K562 (cell line): ENCODE results near the gene MCEE. TPM values are rescaled to one million over a fixed set of nuclear protein-coding genes. Genes with fewer than 3 reads are reported as not detected.
A peak's percentile ranks its signal among the peaks of the same experiment; 100 is the strongest.

Experiments
- FOXK2 ChIP-seq, 2 experiments: fragments of 450-650 bp; IDR thresholded peaks in 1 of 2; conservative IDR thresholded peaks in 1 of 2; 2 replicates each; pipeline ENCODE4 v1.6.1; 2016; ENCODE audit warnings: low read depth in 2 of 2, mild to moderate bottlenecking in 1 of 2
- JUND ChIP-seq, 2 experiments: IDR thresholded peaks; 2 replicates in 1 of 2; 3 replicates in 1 of 2; pipeline ENCODE4 v1.6.1; 2011; ENCODE audit warnings: borderline replicate concordance in 2 of 2, low read depth in 2 of 2, low read length in 2 of 2, improper control_type of control experiment in 1 of 2, missing biosample characterization in 1 of 2, missing genetic modification characterization in 1 of 2, missing genetic modification reagents in 1 of 2
- KLF10 ChIP-seq: fragments of 250-450 bp; sonication (Bioruptor Pico); IDR thresholded peaks from 2 replicates; pipeline ENCODE4 v1.6.1; 2021; ENCODE audit warnings: matching md5 sums
- MEF2A ChIP-seq: IDR thresholded peaks from 2 replicates; pipeline ENCODE4 v1.6.1; 2011; ENCODE audit warnings: low read depth, mild to moderate bottlenecking, low read length, moderate library complexity; ENCODE audit not compliant: control insufficient read depth
- NCOA2 ChIP-seq, 2 experiments: fragments of 450-650 bp; IDR thresholded peaks; 2 replicates each; pipeline ENCODE4 v1.6.1; 2018; ENCODE audit warnings: mild to moderate bottlenecking in 2 of 2, moderate library complexity in 1 of 2; ENCODE audit not compliant: partially characterized antibody in 2 of 2
- RBM15 ChIP-seq: fragments of 200-400 bp; formaldehyde crosslinking; IDR thresholded peaks from 2 replicates; pipeline ENCODE4 v1.6.1; 2018; ENCODE audit warnings: mild to moderate bottlenecking, low read length, moderate library complexity; ENCODE audit not compliant: insufficient read depth
- TCF3 ChIP-seq: sonication (generic); formaldehyde crosslinking; IDR thresholded peaks from 2 replicates; pipeline ENCODE4 v1.4.0; 2020; ENCODE audit warnings: mild to moderate bottlenecking, missing genetic modification reagents
- TFAM ChIP-seq: fragments of 250-450 bp; sonication (Bioruptor Pico); conservative IDR thresholded peaks from 2 replicates; pipeline ENCODE4 v1.5.0; 2021; ENCODE audit warnings: mild to moderate bottlenecking, moderate library complexity
- polyA plus RNA-seq, 8 experiments: library from polyadenylated mRNA; depleted of rRNA in 4 of 8; stranded (reverse) in 5 of 8; unstranded in 3 of 8; fragments of >200 nt; fragmentation: Nextera tagmentation in 2 of 8; fragmentation: Illumina TruSeq in 1 of 8; extraction: Ambion mirVana in 2 of 8; extraction: Trizol in 1 of 8; gene quantifications; 2 replicates each; pipeline versions ENCODE4 v1.2.1 to v1.2.3, GENCODE V29; 2011 to 2014; ENCODE audit warnings: inconsistent platforms in 1 of 8, missing spikeins in 1 of 8
- total RNA-seq, 7 experiments: library from RNA; depleted of rRNA in 6 of 7; stranded (reverse); fragments of >200 nt in 6 of 7; fragmentation: Illumina TruSeq in 2 of 7; extraction: Trizol in 2 of 7; gene quantifications; 2 replicates each; pipeline versions ENCODE4 v1.2.1 to v1.2.3, GENCODE V29; 2011 to 2021; ENCODE audit warnings: low replicate concordance in 1 of 7
- TF ChIP-seq, protein P1 (sequence below): fragments of 450-650 bp; IDR thresholded peaks from 2 replicates; pipeline ENCODE4 v1.6.1; 2016; ENCODE audit warnings: mild to moderate bottlenecking, moderate library complexity
- TF ChIP-seq, protein P2 (sequence below): fragments of 450-650 bp; IDR thresholded peaks from 2 replicates; pipeline ENCODE4 v1.7.0; 2016; ENCODE audit warnings: borderline replicate concordance
- TF ChIP-seq, protein P3 (sequence below): sonication (generic); formaldehyde crosslinking; IDR thresholded peaks from 2 replicates; pipeline ENCODE4 v1.8.0; 2022; ENCODE audit warnings: missing genetic modification reagents, mild to moderate bottlenecking, borderline replicate concordance

Gene MCEE
- total and polyA plus RNA-seq, 9 of the 15 experiments (the other 6 are each of a cell fraction or from before 2014, with no cell fraction given): 15.6 to 49.1 (median 24.5) TPM

DNA sequence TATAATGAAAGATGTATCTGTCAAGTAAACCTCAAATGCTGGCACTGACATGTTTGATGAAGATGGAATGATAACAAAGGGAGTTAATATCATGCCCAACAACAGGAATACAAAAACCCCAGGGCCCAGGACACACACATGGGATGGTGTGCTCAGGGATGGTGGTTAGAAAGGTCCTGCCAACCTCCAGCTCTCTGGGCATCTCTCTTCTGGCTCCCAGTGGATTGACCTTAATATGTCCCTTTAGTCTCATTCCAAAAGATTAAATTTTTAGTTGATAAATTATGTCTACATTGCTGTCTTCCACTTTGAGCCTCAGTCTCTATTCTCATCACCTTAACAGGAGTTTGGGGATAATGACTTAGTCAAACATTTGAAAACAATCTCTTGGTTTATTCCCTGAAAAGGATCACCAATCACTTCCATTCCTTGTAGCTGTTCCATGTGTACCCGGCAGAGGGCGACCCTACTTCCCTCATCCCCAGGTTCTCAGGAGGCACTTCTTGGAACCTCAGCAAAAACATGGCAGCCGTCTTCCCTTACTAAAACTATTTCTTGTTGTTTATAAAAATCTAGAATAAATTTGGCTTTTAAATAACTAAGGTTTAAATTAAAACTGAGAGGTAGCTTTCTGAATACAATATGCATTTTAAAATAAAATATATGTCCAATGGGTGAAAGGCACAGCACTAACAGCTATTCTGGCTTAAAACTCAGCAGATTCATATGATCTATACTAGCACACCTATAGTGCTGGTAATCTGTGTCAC is 29.6 kb downstream of the MCEE start (continued):
- TF ChIP-seq, protein P1, sequence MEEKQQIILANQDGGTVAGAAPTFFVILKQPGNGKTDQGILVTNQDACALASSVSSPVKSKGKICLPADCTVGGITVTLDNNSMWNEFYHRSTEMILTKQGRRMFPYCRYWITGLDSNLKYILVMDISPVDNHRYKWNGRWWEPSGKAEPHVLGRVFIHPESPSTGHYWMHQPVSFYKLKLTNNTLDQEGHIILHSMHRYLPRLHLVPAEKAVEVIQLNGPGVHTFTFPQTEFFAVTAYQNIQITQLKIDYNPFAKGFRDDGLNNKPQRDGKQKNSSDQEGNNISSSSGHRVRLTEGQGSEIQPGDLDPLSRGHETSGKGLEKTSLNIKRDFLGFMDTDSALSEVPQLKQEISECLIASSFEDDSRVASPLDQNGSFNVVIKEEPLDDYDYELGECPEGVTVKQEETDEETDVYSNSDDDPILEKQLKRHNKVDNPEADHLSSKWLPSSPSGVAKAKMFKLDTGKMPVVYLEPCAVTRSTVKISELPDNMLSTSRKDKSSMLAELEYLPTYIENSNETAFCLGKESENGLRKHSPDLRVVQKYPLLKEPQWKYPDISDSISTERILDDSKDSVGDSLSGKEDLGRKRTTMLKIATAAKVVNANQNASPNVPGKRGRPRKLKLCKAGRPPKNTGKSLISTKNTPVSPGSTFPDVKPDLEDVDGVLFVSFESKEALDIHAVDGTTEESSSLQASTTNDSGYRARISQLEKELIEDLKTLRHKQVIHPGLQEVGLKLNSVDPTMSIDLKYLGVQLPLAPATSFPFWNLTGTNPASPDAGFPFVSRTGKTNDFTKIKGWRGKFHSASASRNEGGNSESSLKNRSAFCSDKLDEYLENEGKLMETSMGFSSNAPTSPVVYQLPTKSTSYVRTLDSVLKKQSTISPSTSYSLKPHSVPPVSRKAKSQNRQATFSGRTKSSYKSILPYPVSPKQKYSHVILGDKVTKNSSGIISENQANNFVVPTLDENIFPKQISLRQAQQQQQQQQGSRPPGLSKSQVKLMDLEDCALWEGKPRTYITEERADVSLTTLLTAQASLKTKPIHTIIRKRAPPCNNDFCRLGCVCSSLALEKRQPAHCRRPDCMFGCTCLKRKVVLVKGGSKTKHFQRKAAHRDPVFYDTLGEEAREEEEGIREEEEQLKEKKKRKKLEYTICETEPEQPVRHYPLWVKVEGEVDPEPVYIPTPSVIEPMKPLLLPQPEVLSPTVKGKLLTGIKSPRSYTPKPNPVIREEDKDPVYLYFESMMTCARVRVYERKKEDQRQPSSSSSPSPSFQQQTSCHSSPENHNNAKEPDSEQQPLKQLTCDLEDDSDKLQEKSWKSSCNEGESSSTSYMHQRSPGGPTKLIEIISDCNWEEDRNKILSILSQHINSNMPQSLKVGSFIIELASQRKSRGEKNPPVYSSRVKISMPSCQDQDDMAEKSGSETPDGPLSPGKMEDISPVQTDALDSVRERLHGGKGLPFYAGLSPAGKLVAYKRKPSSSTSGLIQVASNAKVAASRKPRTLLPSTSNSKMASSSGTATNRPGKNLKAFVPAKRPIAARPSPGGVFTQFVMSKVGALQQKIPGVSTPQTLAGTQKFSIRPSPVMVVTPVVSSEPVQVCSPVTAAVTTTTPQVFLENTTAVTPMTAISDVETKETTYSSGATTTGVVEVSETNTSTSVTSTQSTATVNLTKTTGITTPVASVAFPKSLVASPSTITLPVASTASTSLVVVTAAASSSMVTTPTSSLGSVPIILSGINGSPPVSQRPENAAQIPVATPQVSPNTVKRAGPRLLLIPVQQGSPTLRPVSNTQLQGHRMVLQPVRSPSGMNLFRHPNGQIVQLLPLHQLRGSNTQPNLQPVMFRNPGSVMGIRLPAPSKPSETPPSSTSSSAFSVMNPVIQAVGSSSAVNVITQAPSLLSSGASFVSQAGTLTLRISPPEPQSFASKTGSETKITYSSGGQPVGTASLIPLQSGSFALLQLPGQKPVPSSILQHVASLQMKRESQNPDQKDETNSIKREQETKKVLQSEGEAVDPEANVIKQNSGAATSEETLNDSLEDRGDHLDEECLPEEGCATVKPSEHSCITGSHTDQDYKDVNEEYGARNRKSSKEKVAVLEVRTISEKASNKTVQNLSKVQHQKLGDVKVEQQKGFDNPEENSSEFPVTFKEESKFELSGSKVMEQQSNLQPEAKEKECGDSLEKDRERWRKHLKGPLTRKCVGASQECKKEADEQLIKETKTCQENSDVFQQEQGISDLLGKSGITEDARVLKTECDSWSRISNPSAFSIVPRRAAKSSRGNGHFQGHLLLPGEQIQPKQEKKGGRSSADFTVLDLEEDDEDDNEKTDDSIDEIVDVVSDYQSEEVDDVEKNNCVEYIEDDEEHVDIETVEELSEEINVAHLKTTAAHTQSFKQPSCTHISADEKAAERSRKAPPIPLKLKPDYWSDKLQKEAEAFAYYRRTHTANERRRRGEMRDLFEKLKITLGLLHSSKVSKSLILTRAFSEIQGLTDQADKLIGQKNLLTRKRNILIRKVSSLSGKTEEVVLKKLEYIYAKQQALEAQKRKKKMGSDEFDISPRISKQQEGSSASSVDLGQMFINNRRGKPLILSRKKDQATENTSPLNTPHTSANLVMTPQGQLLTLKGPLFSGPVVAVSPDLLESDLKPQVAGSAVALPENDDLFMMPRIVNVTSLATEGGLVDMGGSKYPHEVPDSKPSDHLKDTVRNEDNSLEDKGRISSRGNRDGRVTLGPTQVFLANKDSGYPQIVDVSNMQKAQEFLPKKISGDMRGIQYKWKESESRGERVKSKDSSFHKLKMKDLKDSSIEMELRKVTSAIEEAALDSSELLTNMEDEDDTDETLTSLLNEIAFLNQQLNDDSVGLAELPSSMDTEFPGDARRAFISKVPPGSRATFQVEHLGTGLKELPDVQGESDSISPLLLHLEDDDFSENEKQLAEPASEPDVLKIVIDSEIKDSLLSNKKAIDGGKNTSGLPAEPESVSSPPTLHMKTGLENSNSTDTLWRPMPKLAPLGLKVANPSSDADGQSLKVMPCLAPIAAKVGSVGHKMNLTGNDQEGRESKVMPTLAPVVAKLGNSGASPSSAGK: no peak
- TF ChIP-seq NCOA2 (IDR thresholded peaks at IDR 0.05; ENCODE audit: partially characterized antibody in 2 of 2) (no peak), TFAM (CRISPR knock-in tag) (no peak), FOXK2 (conservative IDR thresholded peaks at IDR 0.05 in 1 of 2, IDR thresholded peaks at IDR 0.05 in 1 of 2; ENCODE audit: low read depth in 2 of 2) (peak; percentile 60 to 74; a peak in 3 of 4 replicates), TCF3 (CRISPR knock-in tag) (no peak), JUND (IDR thresholded peaks at IDR 0.05; ENCODE audit: borderline replicate concordance, low read depth, low read length) (no peak), JUND (tag; IDR thresholded peaks at IDR 0.05; ENCODE audit: borderline replicate concordance, low read depth, low read length) (no peak), MEF2A (no peak), RBM15 (no peak), KLF10 (CRISPR knock-in tag) (no peak)
- TF ChIP-seq, protein P2, sequence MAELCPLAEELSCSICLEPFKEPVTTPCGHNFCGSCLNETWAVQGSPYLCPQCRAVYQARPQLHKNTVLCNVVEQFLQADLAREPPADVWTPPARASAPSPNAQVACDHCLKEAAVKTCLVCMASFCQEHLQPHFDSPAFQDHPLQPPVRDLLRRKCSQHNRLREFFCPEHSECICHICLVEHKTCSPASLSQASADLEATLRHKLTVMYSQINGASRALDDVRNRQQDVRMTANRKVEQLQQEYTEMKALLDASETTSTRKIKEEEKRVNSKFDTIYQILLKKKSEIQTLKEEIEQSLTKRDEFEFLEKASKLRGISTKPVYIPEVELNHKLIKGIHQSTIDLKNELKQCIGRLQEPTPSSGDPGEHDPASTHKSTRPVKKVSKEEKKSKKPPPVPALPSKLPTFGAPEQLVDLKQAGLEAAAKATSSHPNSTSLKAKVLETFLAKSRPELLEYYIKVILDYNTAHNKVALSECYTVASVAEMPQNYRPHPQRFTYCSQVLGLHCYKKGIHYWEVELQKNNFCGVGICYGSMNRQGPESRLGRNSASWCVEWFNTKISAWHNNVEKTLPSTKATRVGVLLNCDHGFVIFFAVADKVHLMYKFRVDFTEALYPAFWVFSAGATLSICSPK: no peak
- TF ChIP-seq, protein P3, sequence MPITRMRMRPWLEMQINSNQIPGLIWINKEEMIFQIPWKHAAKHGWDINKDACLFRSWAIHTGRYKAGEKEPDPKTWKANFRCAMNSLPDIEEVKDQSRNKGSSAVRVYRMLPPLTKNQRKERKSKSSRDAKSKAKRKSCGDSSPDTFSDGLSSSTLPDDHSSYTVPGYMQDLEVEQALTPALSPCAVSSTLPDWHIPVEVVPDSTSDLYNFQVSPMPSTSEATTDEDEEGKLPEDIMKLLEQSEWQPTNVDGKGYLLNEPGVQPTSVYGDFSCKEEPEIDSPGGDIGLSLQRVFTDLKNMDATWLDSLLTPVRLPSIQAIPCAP: no peak
